Loucy (cell line): ENCODE results near the gene UBTD2.
A peak's percentile ranks its signal among the peaks of the same experiment; 100 is the strongest.

ENCODE experiments used
- H2AFZ ChIP-seq: fragments of 200-600 bp; sonication (generic); 2 replicates; pipeline ENCODE4 v1.6.0; 2016; ENCODE audit warnings: antibody characterized with exemption, mild to moderate bottlenecking, low read length, moderate library complexity
- H3F3A ChIP-seq: fragments of 200-600 bp; 2 replicates; pipeline ENCODE4 v1.6.0; 2016; ENCODE audit warnings: antibody characterized with exemption, low read depth, mild to moderate bottlenecking
- H3K27me3 ChIP-seq: fragments of 200-600 bp; sonication (generic); 2 replicates; pipeline ENCODE4 v1.6.1; 2014; ENCODE audit warnings: low read length, mild to moderate bottlenecking; ENCODE audit not compliant: insufficient read depth, poor library complexity, severe bottlenecking
- H3K36me3 ChIP-seq: fragments of 200-600 bp; sonication (generic); 2 replicates; pipeline ENCODE4 v1.6.1; 2016; ENCODE audit warnings: low read length; ENCODE audit not compliant: insufficient read depth
- H3K4me1 ChIP-seq: fragments of 200-600 bp; sonication (generic); 2 replicates; pipeline ENCODE4 v1.5.1; 2014; ENCODE audit warnings: low read length, mild to moderate bottlenecking; ENCODE audit not compliant: insufficient read depth, poor library complexity, severe bottlenecking
- H3K4me2 ChIP-seq: fragments of 200-600 bp; sonication (generic); 2 replicates; pipeline ENCODE4 v1.6.0; 2014; ENCODE audit warnings: antibody characterized with exemption, low read length, low read depth, mild to moderate bottlenecking; ENCODE audit not compliant: poor library complexity, severe bottlenecking
- H3K4me3 ChIP-seq: fragments of 200-600 bp; sonication (generic); 2 replicates; pipeline ENCODE4 v1.5.1; 2014; ENCODE audit warnings: low read length, mild to moderate bottlenecking, mixed read lengths; ENCODE audit not compliant: poor library complexity, severe bottlenecking
- H3K79me2 ChIP-seq: fragments of 200-600 bp; sonication (generic); 2 replicates; pipeline ENCODE4 v1.6.1; 2014; ENCODE audit warnings: low read length; ENCODE audit not compliant: insufficient read depth
- H3K9ac ChIP-seq: fragments of 200-600 bp; sonication (generic); 2 replicates; pipeline ENCODE4 v1.6.0; 2014; ENCODE audit warnings: mild to moderate bottlenecking, low read depth, low read length, moderate library complexity; ENCODE audit not compliant: poor library complexity, severe bottlenecking
- H3K9me2 ChIP-seq: fragments of 200-600 bp; sonication (generic); replicated peaks from 2 replicates; pipeline ENCODE4 v1.6.1; 2016; ENCODE audit warnings: low read depth, low read length, mixed read lengths
- H3K9me3 ChIP-seq: fragments of 200-600 bp; sonication (generic); 2 replicates; pipeline ENCODE4 v1.6.1; 2014; ENCODE audit warnings: mild to moderate bottlenecking, antibody characterized with exemption, low read length, low read depth; ENCODE audit not compliant: insufficient read depth
- H4K20me1 ChIP-seq: fragments of 200-600 bp; sonication (generic); 2 replicates; pipeline ENCODE4 v1.6.0; 2014; ENCODE audit warnings: antibody characterized with exemption, low read length, mild to moderate bottlenecking; ENCODE audit not compliant: insufficient read depth, poor library complexity, severe bottlenecking
- CTCF ChIP-seq: fragments of 200-600 bp; sonication (generic); conservative IDR thresholded peaks from 2 replicates; pipeline ENCODE4 v1.5.1; 2014; ENCODE audit warnings: mild to moderate bottlenecking, antibody characterized with exemption, low read length
- EZH2phosphoT487 ChIP-seq: fragments of 200-600 bp; IDR thresholded peaks from 2 replicates; pipeline ENCODE4 v1.6.1; 2018; ENCODE audit warnings: antibody characterized with exemption, mild to moderate bottlenecking, moderate library complexity, borderline replicate concordance

Gene UBTD2

GRCh38 chr5:172173564-172174153 is 109.9 kb downstream of the UBTD2 start:
- no peaks in the 10 kb centered on the region for H3F3A ChIP-seq
- H3K9me2 ChIP-seq: no peaks in the 10 kb centered on the region
- H3K36me3 ChIP-seq: peaks cover 6% of the 10 kb centered on the region; the same call in 1 of the 2 replicates
- H2AFZ ChIP-seq: no peak overlapping the region
- TF ChIP-seq CTCF (no peak), EZH2phosphoT487 (no peak)
- peak overlapping the region; percentile 68 for H3K9ac ChIP-seq
- peaks cover 18% of the 10 kb centered on the region for H4K20me1 ChIP-seq
- peaks cover 36% of the 10 kb centered on the region for H3K4me1 ChIP-seq
- H3K79me2 ChIP-seq: peaks cover 96% of the 10 kb centered on the region
- H3K27me3 ChIP-seq: no peaks in the 10 kb centered on the region
- no peaks in the 10 kb centered on the region for H3K9me3 ChIP-seq
- peak overlapping the region; percentile 92 for H3K4me3 ChIP-seq
- peak overlapping the region; percentile 90 for H3K4me2 ChIP-seq

- Histone ChIP-seq H3K9me2 (no peaks in the 10 kb centered on the region), H3F3A (no peaks in the 10 kb centered on the region), H2AFZ (no peak overlapping the region), H3K9ac (no peak overlapping the region), H3K79me2 (peaks cover 96% of the 10 kb centered on the region), H3K36me3 (peaks cover 6% of the 10 kb centered on the region; the same call in 1 of the 2 replicates), H4K20me1 (peaks cover 22% of the 10 kb centered on the region), H3K4me3 (no peak overlapping the region), H3K4me2 (peak overlapping the region; percentile 90), H3K4me1 (peaks cover 30% of the 10 kb centered on the region), H3K9me3 (no peaks in the 10 kb centered on the region), H3K27me3 (no peaks in the 10 kb centered on the region)
- TF ChIP-seq CTCF (no peak), EZH2phosphoT487 (no peak)
These were observed 110.5 kb downstream of the UBTD2 start for GRCh38 chr5:172172912-172173563.

GRCh38 chr5:172171118-172171517 is 112.4 kb downstream of the UBTD2 start:
- Histone ChIP-seq H3K27me3 (no peaks in the 10 kb centered on the region), H3K4me3 (no peak overlapping the region), H3K9me2 (no peaks in the 10 kb centered on the region), H3K4me1 (peaks cover 17% of the 10 kb centered on the region), H4K20me1 (peaks cover 22% of the 10 kb centered on the region), H3K36me3 (peaks cover 6% of the 10 kb centered on the region; the same call in 1 of the 2 replicates), H3F3A (no peaks in the 10 kb centered on the region), H3K9me3 (no peaks in the 10 kb centered on the region), H3K79me2 (peaks cover 93% of the 10 kb centered on the region), H2AFZ (no peak overlapping the region), H3K4me2 (no peak overlapping the region), H3K9ac (no peak overlapping the region)
- no peak for TF ChIP-seq EZH2phosphoT487
- TF ChIP-seq CTCF: no peak
